SK-N-SH treated with all-trans-retinoic acid at 6 μM for 48 hours (cell line): ENCODE results near the gene ODC1.

Source experiments
- ARNTL ChIP-seq: fragments of 450-650 bp; formaldehyde crosslinking; IDR thresholded peaks from 2 replicates; pipeline ENCODE4 v1.5.0; 2020; ENCODE audit warnings: low read depth, mild to moderate bottlenecking, moderate library complexity, borderline replicate concordance
- ISL1 ChIP-seq: fragments of 250-450 bp; sonication (Bioruptor Pico); IDR thresholded peaks from 2 replicates; pipeline ENCODE4 v2.1.2; 2022; ENCODE audit warnings: mild to moderate bottlenecking, moderate library complexity
- OSR1 ChIP-seq: fragments of 250-450 bp; sonication (Bioruptor Pico); IDR thresholded peaks from 2 replicates; pipeline ENCODE4 v1.8.0; 2022; ENCODE audit warnings: moderate library complexity, mild to moderate bottlenecking, inconsistent platforms
- PATZ1 ChIP-seq: fragments of 250-450 bp; sonication (Bioruptor Pico); IDR thresholded peaks from 2 replicates; pipeline ENCODE4 v1.8.0; 2020; ENCODE audit warnings: mild to moderate bottlenecking, moderate library complexity, borderline replicate concordance
- POU6F1 ChIP-seq: fragments of 250-450 bp; sonication (Bioruptor Pico); IDR thresholded peaks from 2 replicates; pipeline ENCODE4 v1.8.0; 2021; ENCODE audit warnings: low read depth, mild to moderate bottlenecking, moderate library complexity, borderline replicate concordance
- ZFP30 ChIP-seq: fragments of 450-650 bp; formaldehyde crosslinking; IDR thresholded peaks from 2 replicates; pipeline ENCODE4 v1.5.0; 2022; ENCODE audit warnings: mild to moderate bottlenecking, moderate library complexity
- ZNF565 ChIP-seq: fragments of 450-650 bp; formaldehyde crosslinking; conservative IDR thresholded peaks from 2 replicates; pipeline ENCODE4 v1.5.0; 2020; ENCODE audit warnings: low read depth, mild to moderate bottlenecking, moderate library complexity
- ZNF70 ChIP-seq: fragments of 450-650 bp; formaldehyde crosslinking; IDR thresholded peaks from 2 replicates; pipeline ENCODE4 v1.5.0; 2020; ENCODE audit warnings: mild to moderate bottlenecking, moderate library complexity

DNA sequence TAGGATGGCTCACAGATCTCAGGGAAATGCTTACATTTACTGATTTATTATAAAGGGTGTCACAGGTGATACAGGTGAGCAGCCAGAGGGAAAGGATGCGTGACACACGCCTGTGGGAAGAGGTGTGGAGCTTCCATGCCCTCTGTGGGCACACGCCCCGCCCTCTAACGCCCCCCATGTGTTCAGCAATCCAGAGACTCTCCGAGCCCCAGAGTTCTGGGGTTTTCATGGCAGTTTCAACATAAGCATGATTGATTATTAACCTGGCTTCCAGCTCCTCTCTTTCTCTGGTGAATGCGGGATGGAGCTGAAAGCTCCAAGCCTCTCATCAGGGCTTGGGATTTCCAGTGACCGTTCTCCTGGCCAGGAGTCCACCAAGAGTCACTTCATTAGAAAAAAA is 34.3 kb upstream of the ODC1 start:
- TF ChIP-seq PATZ1, result no peak
- TF ChIP-seq OSR1 (CRISPR knock-in tag), result no peak
- no peak for TF ChIP-seq POU6F1 (CRISPR knock-in tag)
- TF ChIP-seq ZNF565 (CRISPR knock-in tag), result no peak
- TF ChIP-seq ISL1 (CRISPR knock-in tag), result no peak
- no peak for TF ChIP-seq ZNF70 (CRISPR knock-in tag)
- TF ChIP-seq ZFP30 (CRISPR knock-in tag), result no peak
- TF ChIP-seq ARNTL, result no peak
